GM12874 (cell line): ENCODE results near the gene TXNL4A.

Experiments
- TF ChIP-seq, protein P1 (sequence below): IDR thresholded peaks from 2 replicates; pipeline ENCODE4 v1.5.1; 2011; ENCODE audit warnings: low read depth, mild to moderate bottlenecking, control low read depth, low read length, moderate library complexity; ENCODE audit not compliant: insufficient read depth

The TXNL4A gene

DNA sequence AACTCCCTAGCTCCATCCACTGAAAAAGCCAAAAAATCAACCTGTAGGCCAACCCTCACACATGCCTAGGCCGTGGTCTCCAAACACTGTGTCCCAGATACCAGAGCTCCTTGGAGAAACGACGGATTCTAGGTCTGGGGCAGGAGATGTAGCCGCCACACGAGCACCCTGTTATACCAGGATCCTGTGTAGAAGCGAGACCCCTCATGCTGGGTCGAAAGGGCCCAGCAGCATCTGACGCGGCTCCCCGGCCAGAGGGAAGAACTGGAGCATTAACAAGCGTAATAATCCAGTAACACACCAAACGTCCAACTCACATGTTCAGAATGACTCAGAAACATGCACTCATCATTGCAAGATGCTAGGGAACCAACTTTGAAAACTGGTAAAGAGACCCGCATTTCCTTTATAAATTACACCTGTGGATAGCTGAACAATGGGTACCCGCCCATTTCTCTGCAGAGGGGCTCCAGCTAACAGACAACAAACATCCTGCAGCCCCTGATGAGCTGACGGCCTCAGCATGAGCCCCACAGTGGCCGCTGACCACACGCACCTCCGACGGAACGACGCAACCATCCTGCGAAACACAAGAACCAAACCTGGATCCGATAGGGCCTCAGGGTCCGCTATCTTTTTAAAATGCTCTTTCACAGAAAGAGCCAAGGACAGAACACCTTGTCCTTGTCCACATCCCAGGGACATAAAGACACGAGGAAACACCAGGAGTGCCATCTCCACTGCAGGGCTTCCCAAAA is 51.1 kb downstream of the TXNL4A start:
- TF ChIP-seq, protein P1, sequence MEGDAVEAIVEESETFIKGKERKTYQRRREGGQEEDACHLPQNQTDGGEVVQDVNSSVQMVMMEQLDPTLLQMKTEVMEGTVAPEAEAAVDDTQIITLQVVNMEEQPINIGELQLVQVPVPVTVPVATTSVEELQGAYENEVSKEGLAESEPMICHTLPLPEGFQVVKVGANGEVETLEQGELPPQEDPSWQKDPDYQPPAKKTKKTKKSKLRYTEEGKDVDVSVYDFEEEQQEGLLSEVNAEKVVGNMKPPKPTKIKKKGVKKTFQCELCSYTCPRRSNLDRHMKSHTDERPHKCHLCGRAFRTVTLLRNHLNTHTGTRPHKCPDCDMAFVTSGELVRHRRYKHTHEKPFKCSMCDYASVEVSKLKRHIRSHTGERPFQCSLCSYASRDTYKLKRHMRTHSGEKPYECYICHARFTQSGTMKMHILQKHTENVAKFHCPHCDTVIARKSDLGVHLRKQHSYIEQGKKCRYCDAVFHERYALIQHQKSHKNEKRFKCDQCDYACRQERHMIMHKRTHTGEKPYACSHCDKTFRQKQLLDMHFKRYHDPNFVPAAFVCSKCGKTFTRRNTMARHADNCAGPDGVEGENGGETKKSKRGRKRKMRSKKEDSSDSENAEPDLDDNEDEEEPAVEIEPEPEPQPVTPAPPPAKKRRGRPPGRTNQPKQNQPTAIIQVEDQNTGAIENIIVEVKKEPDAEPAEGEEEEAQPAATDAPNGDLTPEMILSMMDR, result no peak

DNA sequence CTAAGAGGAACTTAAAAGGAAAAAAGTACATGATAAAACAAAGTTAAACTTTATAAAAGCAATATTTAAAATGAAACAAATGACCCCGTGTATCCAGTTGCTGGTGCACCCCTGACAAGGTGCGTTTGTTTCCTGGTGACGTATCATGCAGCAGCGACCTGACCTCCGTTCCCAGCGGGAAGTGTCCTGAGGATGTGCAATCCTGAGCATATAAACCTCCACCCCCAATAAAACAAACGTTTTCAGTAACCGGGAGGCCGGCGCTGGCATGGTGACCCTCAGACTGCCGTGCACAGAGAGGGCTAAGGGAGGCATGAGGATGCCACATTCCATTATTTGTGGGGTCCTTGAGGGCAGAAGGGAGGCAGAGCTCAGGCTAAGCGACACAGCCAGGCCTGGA is 51.7 kb downstream of the TXNL4A start:
- TF ChIP-seq, protein P1, result no peak

DNA sequence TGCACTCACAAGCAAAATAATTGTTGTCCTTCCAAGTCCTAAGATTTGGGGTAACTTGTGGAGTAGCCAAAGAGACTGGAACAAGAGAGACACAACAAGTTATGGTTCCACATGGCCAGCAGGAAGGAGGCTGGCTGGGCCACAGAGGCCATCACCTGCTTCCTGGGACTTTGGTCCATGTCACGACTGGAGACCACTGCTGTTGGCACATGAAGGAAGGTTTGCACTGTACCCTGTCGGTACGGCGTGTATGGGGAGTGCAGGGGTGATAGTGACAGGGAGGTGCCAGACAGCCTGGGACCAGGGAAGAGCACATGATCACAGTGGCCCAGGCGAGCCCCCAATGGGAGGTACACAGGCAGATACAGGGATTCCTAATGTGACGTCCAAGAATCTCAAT is 52.4 kb downstream of the TXNL4A start:
- TF ChIP-seq, protein P1, result no peak

DNA sequence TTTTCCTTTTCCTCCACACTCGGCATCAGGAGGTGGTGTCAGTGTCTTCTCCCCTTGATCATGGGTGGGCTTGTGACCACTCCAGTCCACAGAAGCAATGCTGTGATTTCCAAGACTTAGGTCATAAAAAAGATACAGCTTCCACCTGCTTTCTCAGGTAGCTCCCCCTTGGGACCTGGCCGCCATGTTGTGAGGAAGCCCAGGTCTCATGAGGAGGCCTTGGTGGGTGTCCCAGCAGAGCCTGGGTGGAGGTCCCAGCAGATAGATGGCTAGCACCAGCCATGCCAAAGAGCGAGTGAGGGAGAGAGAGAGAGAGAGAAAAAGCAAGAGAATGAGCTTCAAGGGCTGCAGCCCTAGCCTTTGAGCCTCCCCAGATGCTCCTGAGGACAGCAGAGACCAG is 52.9 kb downstream of the TXNL4A start:
- TF ChIP-seq, protein P1, result no peak

DNA sequence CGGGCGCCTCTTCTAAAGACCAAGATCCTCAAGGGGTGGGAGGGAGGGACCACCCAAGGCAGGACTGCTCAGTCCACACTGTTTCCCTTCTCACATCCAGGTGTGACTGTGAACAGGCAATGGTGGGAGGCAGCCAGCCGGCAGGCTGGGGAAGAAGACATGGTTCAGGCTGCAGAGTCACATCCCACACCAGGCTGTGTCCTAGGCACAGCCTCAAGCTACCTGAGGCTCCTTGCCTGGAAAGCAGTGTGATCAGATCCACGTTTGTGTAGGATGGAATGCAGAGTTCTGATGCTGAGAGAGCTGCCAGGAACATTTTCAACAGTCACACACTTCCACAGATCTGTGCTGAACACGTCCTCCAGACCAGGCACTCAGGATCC is 53.3 kb downstream of the TXNL4A start:
- TF ChIP-seq, protein P1, result no peak

DNA sequence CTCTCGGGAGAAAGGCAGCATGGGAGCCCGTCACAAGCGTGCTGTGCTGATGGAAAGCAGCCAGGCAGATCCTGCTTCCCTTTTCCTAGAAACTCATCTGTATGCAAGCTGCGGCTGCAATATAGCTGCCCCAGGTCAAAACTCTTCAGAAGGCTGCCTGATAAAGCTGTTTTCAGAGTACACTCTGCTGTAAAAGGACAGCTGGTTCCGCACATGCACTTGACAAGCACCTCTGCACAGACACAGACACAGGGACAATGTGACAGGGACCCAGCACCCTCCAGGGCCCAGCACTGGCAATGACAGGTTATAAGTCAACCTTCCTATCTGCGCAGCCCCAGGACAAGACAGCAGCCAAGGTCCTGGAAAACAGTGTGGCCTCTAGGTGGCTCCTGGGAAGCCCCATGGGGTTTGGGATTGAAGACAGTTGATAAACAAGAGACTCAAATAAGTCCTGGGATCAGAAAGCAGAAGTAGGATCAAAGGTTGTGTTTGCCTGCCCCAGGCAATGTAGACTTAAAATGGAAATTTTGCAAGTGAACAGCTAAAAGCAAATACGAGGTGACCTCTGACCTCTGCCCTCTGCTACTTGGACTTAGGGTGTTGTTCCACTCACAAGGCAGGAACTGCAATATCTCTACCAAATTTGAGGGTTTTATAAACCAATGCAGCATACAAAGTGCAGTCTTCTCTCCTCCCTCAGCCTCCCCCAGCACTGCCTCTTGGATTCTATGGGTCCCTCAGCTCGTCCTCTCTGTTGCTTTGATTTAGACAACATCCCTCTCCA is 53.9 kb downstream of the TXNL4A start:
- TF ChIP-seq, protein P1, result no peak

DNA sequence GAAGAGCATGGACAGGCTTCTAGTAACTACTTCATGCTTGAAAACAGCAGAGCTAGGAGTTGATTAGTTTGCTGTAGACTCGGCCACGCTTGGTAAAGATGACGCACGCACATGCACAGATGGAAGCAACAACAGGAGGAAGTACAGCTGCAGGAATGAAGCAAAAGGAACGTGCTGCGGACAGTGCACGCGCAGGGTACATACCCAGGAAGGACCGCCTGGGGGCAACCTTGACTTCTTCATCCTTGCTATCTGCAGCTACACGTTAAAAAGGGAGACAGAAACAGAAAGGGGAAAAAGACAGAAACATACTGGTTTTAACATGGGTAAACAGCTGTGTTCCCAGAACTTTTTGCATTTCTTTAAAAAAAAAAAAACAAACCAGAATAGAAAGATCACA is 54.6 kb downstream of the TXNL4A start:
- TF ChIP-seq, protein P1, result no peak
